ENCODE results near the gene ULK4. TPM values are rescaled to one million over a fixed set of nuclear protein-coding genes. Genes with fewer than 3 reads are reported as not detected.

ULK4 gene
- polyA plus RNA-seq, 1 donor from 2014 or later, result 7.2 TPM

DNA sequence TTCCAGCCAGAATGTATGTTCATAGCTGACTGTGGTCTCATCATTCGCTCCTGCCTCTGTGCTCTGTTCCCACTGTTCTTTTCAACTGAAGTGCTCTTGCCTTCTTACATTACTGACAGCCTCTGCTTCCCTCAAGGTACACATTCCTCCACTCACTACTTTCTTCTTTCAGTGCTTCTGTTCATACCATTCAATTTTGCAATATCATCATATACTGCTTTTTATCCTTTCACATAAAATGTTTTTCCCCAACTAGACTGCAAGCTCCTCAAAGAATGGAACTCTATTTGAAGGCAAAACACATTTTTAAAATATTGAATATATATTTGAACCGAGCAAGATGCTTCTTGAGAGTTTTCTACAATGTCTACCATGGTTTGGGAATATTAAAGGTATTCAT is 471.5 kb downstream of the ULK4 start:
- Histone ChIP-seq H2AFZ (ENCODE audit: low read depth, low read length) (no peak overlapping the region), H3K27me3 (ENCODE audit: insufficient read depth, low read depth, low read length) (no peaks in the 10 kb centered on the region), H3K9ac (ENCODE audit: low read length) (no peak overlapping the region), H3K79me2 (replicated peaks; ENCODE audit: insufficient read depth, low read length) (no peaks in the 10 kb centered on the region), H3K4me3 (ENCODE audit: low read length) (no peak overlapping the region), H3K36me3 (ENCODE audit: insufficient read depth, low read length) (no peaks in the 10 kb centered on the region), H3F3A (ENCODE audit: insufficient read depth, low read length, poor library complexity, severe bottlenecking) (no peaks in the 10 kb centered on the region), H3K9me2 (ENCODE audit: insufficient read depth, low read length) (no peaks in the 10 kb centered on the region), H4K20me1 (ENCODE audit: insufficient read depth) (no peaks in the 10 kb centered on the region), H3K4me2 (ENCODE audit: low read length) (no peak overlapping the region), H3K27ac (ENCODE audit: low read length) (no peak overlapping the region), H3K9me3 (ENCODE audit: low read length) (no peaks in the 10 kb centered on the region)
- TF ChIP-seq SMC3 (conservative IDR thresholded peaks at IDR 0.05; ENCODE audit: poor library complexity), result no peak
- TF ChIP-seq, protein P1, sequence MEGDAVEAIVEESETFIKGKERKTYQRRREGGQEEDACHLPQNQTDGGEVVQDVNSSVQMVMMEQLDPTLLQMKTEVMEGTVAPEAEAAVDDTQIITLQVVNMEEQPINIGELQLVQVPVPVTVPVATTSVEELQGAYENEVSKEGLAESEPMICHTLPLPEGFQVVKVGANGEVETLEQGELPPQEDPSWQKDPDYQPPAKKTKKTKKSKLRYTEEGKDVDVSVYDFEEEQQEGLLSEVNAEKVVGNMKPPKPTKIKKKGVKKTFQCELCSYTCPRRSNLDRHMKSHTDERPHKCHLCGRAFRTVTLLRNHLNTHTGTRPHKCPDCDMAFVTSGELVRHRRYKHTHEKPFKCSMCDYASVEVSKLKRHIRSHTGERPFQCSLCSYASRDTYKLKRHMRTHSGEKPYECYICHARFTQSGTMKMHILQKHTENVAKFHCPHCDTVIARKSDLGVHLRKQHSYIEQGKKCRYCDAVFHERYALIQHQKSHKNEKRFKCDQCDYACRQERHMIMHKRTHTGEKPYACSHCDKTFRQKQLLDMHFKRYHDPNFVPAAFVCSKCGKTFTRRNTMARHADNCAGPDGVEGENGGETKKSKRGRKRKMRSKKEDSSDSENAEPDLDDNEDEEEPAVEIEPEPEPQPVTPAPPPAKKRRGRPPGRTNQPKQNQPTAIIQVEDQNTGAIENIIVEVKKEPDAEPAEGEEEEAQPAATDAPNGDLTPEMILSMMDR (IDR thresholded peaks at IDR 0.05; ENCODE audit: poor library complexity, severe bottlenecking), result no peak
- no peak for TF ChIP-seq EZH2 (IDR thresholded peaks at IDR 0.05; ENCODE audit: borderline replicate concordance, insufficient read depth, low read length, poor library complexity, severe bottlenecking)
- TF ChIP-seq MXI1 (conservative IDR thresholded peaks at IDR 0.05; ENCODE audit: poor library complexity, severe bottlenecking), result no peak
- TF ChIP-seq, protein P2, sequence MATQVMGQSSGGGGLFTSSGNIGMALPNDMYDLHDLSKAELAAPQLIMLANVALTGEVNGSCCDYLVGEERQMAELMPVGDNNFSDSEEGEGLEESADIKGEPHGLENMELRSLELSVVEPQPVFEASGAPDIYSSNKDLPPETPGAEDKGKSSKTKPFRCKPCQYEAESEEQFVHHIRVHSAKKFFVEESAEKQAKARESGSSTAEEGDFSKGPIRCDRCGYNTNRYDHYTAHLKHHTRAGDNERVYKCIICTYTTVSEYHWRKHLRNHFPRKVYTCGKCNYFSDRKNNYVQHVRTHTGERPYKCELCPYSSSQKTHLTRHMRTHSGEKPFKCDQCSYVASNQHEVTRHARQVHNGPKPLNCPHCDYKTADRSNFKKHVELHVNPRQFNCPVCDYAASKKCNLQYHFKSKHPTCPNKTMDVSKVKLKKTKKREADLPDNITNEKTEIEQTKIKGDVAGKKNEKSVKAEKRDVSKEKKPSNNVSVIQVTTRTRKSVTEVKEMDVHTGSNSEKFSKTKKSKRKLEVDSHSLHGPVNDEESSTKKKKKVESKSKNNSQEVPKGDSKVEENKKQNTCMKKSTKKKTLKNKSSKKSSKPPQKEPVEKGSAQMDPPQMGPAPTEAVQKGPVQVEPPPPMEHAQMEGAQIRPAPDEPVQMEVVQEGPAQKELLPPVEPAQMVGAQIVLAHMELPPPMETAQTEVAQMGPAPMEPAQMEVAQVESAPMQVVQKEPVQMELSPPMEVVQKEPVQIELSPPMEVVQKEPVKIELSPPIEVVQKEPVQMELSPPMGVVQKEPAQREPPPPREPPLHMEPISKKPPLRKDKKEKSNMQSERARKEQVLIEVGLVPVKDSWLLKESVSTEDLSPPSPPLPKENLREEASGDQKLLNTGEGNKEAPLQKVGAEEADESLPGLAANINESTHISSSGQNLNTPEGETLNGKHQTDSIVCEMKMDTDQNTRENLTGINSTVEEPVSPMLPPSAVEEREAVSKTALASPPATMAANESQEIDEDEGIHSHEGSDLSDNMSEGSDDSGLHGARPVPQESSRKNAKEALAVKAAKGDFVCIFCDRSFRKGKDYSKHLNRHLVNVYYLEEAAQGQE (IDR thresholded peaks at IDR 0.05; ENCODE audit: borderline replicate concordance), result no peak
- no peak for TF ChIP-seq EP300 (conservative IDR thresholded peaks at IDR 0.05; ENCODE audit: poor library complexity, severe bottlenecking)
- TF ChIP-seq RAD21 (conservative IDR thresholded peaks at IDR 0.05), result no peak
- no peak for TF ChIP-seq POLR2AphosphoS5 (IDR thresholded peaks at IDR 0.05)
- no peak for TF ChIP-seq TAF1 (IDR thresholded peaks at IDR 0.05; ENCODE audit: low read depth)

DNA sequence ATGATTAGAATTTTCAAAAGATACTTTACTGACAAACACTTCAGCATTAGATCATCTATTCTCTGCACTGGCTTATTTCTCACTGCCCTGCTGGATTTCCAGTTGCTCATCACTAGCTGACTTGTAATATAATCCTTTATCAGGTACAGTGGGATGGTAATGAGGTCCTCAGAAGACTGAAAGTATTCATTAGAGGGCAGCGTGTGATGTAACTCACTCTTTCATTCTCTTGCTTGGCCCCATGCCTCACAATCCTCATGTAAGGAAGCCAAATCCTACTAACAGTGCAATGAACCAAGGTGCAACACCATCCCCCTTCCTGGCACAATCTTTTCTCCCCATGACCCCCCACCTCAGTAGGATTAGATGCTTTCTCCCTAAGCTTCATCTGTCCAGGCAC is 472.7 kb downstream of the ULK4 start:
- H3K27me3 ChIP-seq (ENCODE audit: insufficient read depth, low read depth, low read length), result no peaks in the 10 kb centered on the region
- no peak overlapping the region for H3K4me2 ChIP-seq (ENCODE audit: low read length)
- no peak overlapping the region for H3K27ac ChIP-seq (ENCODE audit: low read length)

More for the DNA sequence above, 472.7 kb downstream of the ULK4 start:
- H3K9ac ChIP-seq (ENCODE audit: low read length), result no peak overlapping the region
- H3K4me3 ChIP-seq (ENCODE audit: low read length), result no peak overlapping the region
- no peaks in the 10 kb centered on the region for H3K9me3 ChIP-seq (ENCODE audit: low read length)
- no peaks in the 10 kb centered on the region for H4K20me1 ChIP-seq (ENCODE audit: insufficient read depth)
- H3K9me2 ChIP-seq (ENCODE audit: insufficient read depth, low read length), result no peaks in the 10 kb centered on the region
- TF ChIP-seq EZH2 (IDR thresholded peaks at IDR 0.05; ENCODE audit: borderline replicate concordance, insufficient read depth, low read length, poor library complexity, severe bottlenecking) (no peak), RAD21 (conservative IDR thresholded peaks at IDR 0.05) (no peak), POLR2AphosphoS5 (IDR thresholded peaks at IDR 0.05) (no peak), SMC3 (conservative IDR thresholded peaks at IDR 0.05; ENCODE audit: poor library complexity) (no peak), MXI1 (conservative IDR thresholded peaks at IDR 0.05; ENCODE audit: poor library complexity, severe bottlenecking) (no peak), TAF1 (IDR thresholded peaks at IDR 0.05; ENCODE audit: low read depth) (no peak), EP300 (conservative IDR thresholded peaks at IDR 0.05; ENCODE audit: poor library complexity, severe bottlenecking) (no peak)
- TF ChIP-seq, protein P1 (IDR thresholded peaks at IDR 0.05; ENCODE audit: poor library complexity, severe bottlenecking), result no peak
- TF ChIP-seq, protein P2 (IDR thresholded peaks at IDR 0.05; ENCODE audit: borderline replicate concordance), result no peak
- no peaks in the 10 kb centered on the region for H3F3A ChIP-seq (ENCODE audit: insufficient read depth, low read length, poor library complexity, severe bottlenecking)
- no peak overlapping the region for H2AFZ ChIP-seq (ENCODE audit: low read depth, low read length)
- H3K36me3 ChIP-seq (ENCODE audit: insufficient read depth, low read length), result no peaks in the 10 kb centered on the region
- H3K79me2 ChIP-seq (replicated peaks; ENCODE audit: insufficient read depth, low read length), result no peaks in the 10 kb centered on the region

Data from neural cell (in vitro differentiated cells).